Endothelial cell of umbilical vein (primary cell): ENCODE measurements around the gene LIMK2. TPM values are rescaled to one million over a fixed set of nuclear protein-coding genes. Genes with fewer than 3 reads are reported as not detected.

Experiments used
- BruUV-seq: library from RNA; stranded (reverse); fragments of 400-500 nt; replicated peaks from 2 replicates; lab custom pipeline; 2021; lab: Mats Ljungman, UMichigan
- CTCF ChIA-PET: fragments of 300-600, 350-600 bp; sonication (Branson Sonifier 250); formaldehyde crosslinking; loops from one replicate; lab custom pipeline; 2021; ENCODE audit warnings: antibody characterized with exemption, inconsistent platforms; lab: Charles Lee
- POLR2A ChIA-PET: fragments of 300-600, 350-600 bp; sonication (Branson Sonifier 250); formaldehyde crosslinking; loops from one replicate; lab custom pipeline; 2021; ENCODE audit warnings: antibody characterized with exemption, inconsistent platforms; lab: Charles Lee
- DNase-seq: peaks from one replicate; pipeline ENCODE4 v3.0.0-alpha.2; 2011; ENCODE audit warnings: low read depth, low spot score
- FAIRE-seq: peaks from 2 replicates; lab custom pipeline; 2011; peaks lifted over from hg19 to GRCh38; lab: Jason Lieb, UNC
- H2AFZ ChIP-seq: 2 replicates; pipeline ENCODE4 v1.6.0; 2012; ENCODE audit warnings: low read depth, low read length, control low read depth, inconsistent platforms
- H3K27ac ChIP-seq: 2 replicates; pipeline ENCODE4 v1.5.1; 2011; ENCODE audit warnings: low read depth, mild to moderate bottlenecking, control low read depth, low read length, moderate library complexity; ENCODE audit not compliant: insufficient read depth
- H3K27me3 ChIP-seq, 2 experiments: 2 replicates each; pipeline versions ENCODE4 v1.6.0 to v1.6.1; 2011; ENCODE audit warnings: low read length in 2 of 2, mixed read lengths in 1 of 2; ENCODE audit not compliant: control insufficient read depth in 2 of 2, insufficient read depth in 2 of 2
- H3K36me3 ChIP-seq, 2 experiments: 2 replicates in 1 of 2; 3 replicates in 1 of 2; pipeline ENCODE4 v1.5.1; 2011; ENCODE audit warnings: low read length in 2 of 2, mild to moderate bottlenecking in 1 of 2, moderate library complexity in 1 of 2; ENCODE audit not compliant: control insufficient read depth in 2 of 2, insufficient read depth in 2 of 2; ENCODE audit errors: extremely low read depth in 1 of 2
- H3K4me1 ChIP-seq: 3 replicates; pipeline ENCODE4 v1.5.1; 2011; ENCODE audit warnings: mild to moderate bottlenecking, low read length; ENCODE audit not compliant: control insufficient read depth, insufficient read depth; ENCODE audit errors: extremely low read depth
- H3K4me2 ChIP-seq: 2 replicates; pipeline ENCODE4 v1.6.1; 2011; ENCODE audit warnings: low read length, control low read depth, mixed read lengths; ENCODE audit not compliant: insufficient read depth
- H3K4me3 ChIP-seq, 3 experiments: fragments of 200-600 bp in 1 of 3; sonication (generic), shearing (Covaris generic) in 1 of 3; replicated peaks in 1 of 3; 2 replicates each; pipeline ENCODE4 v1.5.1; 2011 to 2016; ENCODE audit warnings: control low read depth in 3 of 3, low read length in 3 of 3, mild to moderate bottlenecking in 2 of 3, inconsistent platforms in 1 of 3, low read depth in 1 of 3, moderate library complexity in 1 of 3; ENCODE audit not compliant: insufficient read depth in 1 of 3
- H3K79me2 ChIP-seq: 2 replicates; pipeline ENCODE4 v1.6.0; 2012; ENCODE audit warnings: low read length, inconsistent platforms; ENCODE audit not compliant: control insufficient read depth, insufficient read depth
- H3K9ac ChIP-seq: replicated peaks from 2 replicates; pipeline ENCODE3; 2011; ENCODE audit warnings: low read length, control low read depth; ENCODE audit not compliant: insufficient read depth; ENCODE audit errors: extremely low read depth
- H3K9me1 ChIP-seq: replicated peaks from 3 replicates; pipeline ENCODE4 v1.6.0; 2011; ENCODE audit warnings: mild to moderate bottlenecking, low read length; ENCODE audit not compliant: control insufficient read depth, insufficient read depth; ENCODE audit errors: extremely low read depth
- H3K9me3 ChIP-seq: replicated peaks from 2 replicates; pipeline ENCODE4 v1.5.1; 2012; ENCODE audit warnings: low read length, inconsistent platforms; ENCODE audit not compliant: control insufficient read depth, insufficient read depth
- H4K20me1 ChIP-seq: replicated peaks from 2 replicates; pipeline ENCODE3; 2011; ENCODE audit warnings: mild to moderate bottlenecking, low read length; ENCODE audit not compliant: control insufficient read depth, insufficient read depth; ENCODE audit errors: extremely low read depth
- CTCF ChIP-seq, 2 donors: IDR thresholded peaks; 1 replicate in 1 of 2; 2 replicates in 1 of 2; pipeline ENCODE4 v1.5.1; 2011; ENCODE audit warnings: low read length in 2 of 2, mild to moderate bottlenecking in 2 of 2, moderate library complexity in 2 of 2, control low read depth in 1 of 2, inconsistent platforms in 1 of 2, low read depth in 1 of 2; ENCODE audit not compliant: insufficient read depth in 1 of 2; ENCODE audit errors: extremely low read depth in 1 of 2
- EZH2 ChIP-seq: IDR thresholded peaks from 2 replicates; pipeline ENCODE4 v1.6.1; 2012; ENCODE audit warnings: borderline replicate concordance, low read depth, mild to moderate bottlenecking, moderate library complexity, low read length, inconsistent platforms; ENCODE audit not compliant: severe bottlenecking
- FOS ChIP-seq: IDR thresholded peaks from 2 replicates; pipeline ENCODE4 v1.6.1; 2011; ENCODE audit warnings: mild to moderate bottlenecking, low read length, moderate library complexity, borderline replicate concordance; ENCODE audit not compliant: insufficient read depth
- GATA2 ChIP-seq: IDR thresholded peaks from 2 replicates; pipeline ENCODE4 v1.7.0; 2011; ENCODE audit warnings: low read depth, mild to moderate bottlenecking, moderate library complexity, mixed read lengths, low read length; ENCODE audit not compliant: insufficient read length, insufficient read depth
- JUN ChIP-seq: IDR thresholded peaks from 2 replicates; pipeline ENCODE4 v1.6.1; 2011; ENCODE audit warnings: borderline replicate concordance, low read depth; ENCODE audit not compliant: insufficient read length, insufficient read depth
- MAX ChIP-seq: IDR thresholded peaks from 2 replicates; pipeline ENCODE4 v1.6.1; 2011; ENCODE audit not compliant: insufficient read depth, insufficient read length
- MYC ChIP-seq: IDR thresholded peaks from one replicate; pipeline ENCODE4 v1.6.1; 2011; ENCODE audit warnings: mild to moderate bottlenecking, low read depth, low read length
- POLR2A ChIP-seq: IDR thresholded peaks from 2 replicates; pipeline ENCODE4 v1.6.1; 2012; ENCODE audit warnings: low read depth, mild to moderate bottlenecking, control low read depth, low read length
- POLR2AphosphoS5 ChIP-seq: IDR thresholded peaks from 2 replicates; pipeline ENCODE4 v1.6.1; 2012; ENCODE audit warnings: low read depth, mild to moderate bottlenecking, control low read depth, low read length, moderate library complexity; ENCODE audit not compliant: insufficient read depth
- dilution Hi-C: fragments of 300-500 bp; cut with MboI; formaldehyde crosslinking; loops from one replicate; pipeline ENCODE4 v1.15.0; 2019; ENCODE audit warnings: low sequenced_read_pairs; ENCODE audit not compliant: extremely low pct_ligation_motif_present
- intact Hi-C: fragments of 100-400 bp; cut with micrococcal nuclease; formaldehyde crosslinking; loops from one replicate; pipeline ENCODE4 v1.10.0; 2022
- polyA plus RNA-seq, 4 experiments: library from polyadenylated mRNA; depleted of rRNA in 3 of 4; stranded (reverse) in 3 of 4; unstranded in 1 of 4; fragments of >200 nt; gene quantifications; 2 replicates each; pipeline versions ENCODE4 v1.2.1 to v1.2.3, GENCODE V29; 2011 to 2012; ENCODE audit warnings: missing spikeins in 1 of 4
- total RNA-seq: library from RNA; stranded (reverse); gene quantifications from 2 replicates; pipeline ENCODE4 v1.2.3, GENCODE V29; 2021

Gene LIMK2
- total and polyA plus RNA-seq, 2 donors (not counting 3 experiments of a cell fraction or from before 2014, with no cell fraction given) = 23.2 to 76.7 TPM

GRCh38 chr22:31279327-31279669 lies 67.2 kb downstream of the LIMK2 start:
- Histone ChIP-seq H3K36me3 (peaks cover 8 to 47% of the 10 kb centered on the region in 2 experiments), H3K27ac (no peak overlapping the region), H3K4me2 (no peak overlapping the region), H3K9me3 (no peaks in the 10 kb centered on the region), H3K27me3 (no peaks in the 10 kb centered on the region), H2AFZ (no peak overlapping the region), H3K79me2 (no peaks in the 10 kb centered on the region), H3K4me1 (no peaks in the 10 kb centered on the region), H3K4me3 (no peak overlapping the region), H4K20me1 (no peaks in the 10 kb centered on the region), H3K9me1 (no peaks in the 10 kb centered on the region), H3K9ac (no peak overlapping the region)
- ChIA-PET POLR2A (no interaction called here), CTCF (interaction anchor here (0.9 to 2.7 kb wide), 3 partner anchors 10 to 34 kb away, joined by 3 to 7 read pairs (median 5); no protein-coding TSS in a partner anchor)
- no peak for FAIRE-seq
- no peak for DNase-seq
- dilution Hi-C loops = no loop called here
- intact Hi-C loops = no loop called here
- TSS peak; percentile 5 for BruUV-seq
- TF ChIP-seq POLR2A (no peak), MAX (no peak), FOS (no peak), CTCF (IDR thresholded peaks at IDR 0.05; ENCODE audit: extremely low read depth in 1 of 2, insufficient read depth in 1 of 2, low read depth in 1 of 2, low read length in 2 of 2) (no peak), MYC (no peak), JUN (no peak), POLR2AphosphoS5 (no peak), EZH2 (no peak), GATA2 (no peak)
